ENCODE measurements around the gene ERGIC1.
"Not testable (repeated sequence)": the region's sequence is repeated elsewhere in the genome, so short reads cannot be mapped to it uniquely, and the experiment has no call there.

ERGIC1 gene

DNA sequence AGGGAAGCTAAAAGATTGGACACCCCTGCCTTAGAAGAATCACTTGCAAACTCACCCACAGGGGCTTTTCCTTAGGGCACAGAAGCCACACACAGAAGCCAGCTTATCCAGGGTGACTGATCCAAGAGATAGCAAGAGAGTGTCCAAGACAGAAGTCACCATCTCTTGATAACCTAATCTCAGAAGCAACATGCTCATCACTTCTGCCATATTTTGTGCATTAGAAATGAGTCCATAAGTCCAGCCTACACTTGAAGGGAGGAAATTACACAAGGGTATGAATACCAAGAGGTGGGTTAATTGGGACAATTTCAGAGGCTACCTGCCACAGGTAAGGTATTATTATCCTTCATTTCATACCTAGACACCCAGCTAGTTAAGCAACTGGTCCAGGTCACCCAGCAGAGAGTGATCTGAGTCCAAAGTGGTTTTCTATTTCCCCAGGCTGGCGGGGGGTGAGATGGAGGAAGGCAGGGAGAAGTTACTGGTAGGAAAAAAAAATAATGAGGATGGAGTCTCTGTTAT lies 3.7 kb upstream of the ERGIC1 start:
- DNase-seq = no peak

DNA sequence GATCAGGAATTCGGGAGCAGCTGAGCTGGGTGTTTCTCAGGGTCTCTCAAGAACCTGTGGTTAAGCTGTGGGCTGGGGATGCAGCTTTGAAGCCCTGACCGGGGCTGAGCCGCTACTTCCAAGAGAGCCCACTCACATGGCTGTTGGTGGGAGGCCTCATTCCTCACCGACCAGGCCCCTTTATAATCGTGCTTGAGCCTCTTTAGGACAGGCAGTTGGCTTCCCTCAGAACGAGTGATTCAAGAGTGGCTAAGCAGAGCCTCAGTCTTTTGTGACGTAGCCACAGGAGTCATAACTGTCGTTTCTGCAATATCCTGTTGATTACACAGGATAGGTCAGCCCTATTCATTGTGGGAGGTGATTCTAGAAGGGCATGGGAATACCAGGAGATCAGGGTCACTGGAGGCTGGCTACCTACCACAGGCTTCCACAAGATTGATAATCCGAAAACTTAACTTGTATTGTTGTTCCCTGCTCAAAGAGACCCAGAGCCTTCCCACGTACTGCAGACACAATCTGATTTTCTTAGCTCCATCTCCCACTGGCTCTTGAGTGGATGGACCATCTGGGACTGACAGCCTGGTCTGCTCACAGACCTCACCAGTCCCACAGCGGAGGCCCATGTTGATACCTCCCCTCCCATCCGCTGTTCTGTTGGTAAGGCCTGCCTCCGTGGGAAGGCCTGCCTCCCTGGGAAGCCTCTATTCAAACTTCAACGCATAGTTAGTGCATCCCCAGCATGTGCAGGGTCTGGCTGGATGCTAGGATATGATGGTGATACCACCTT lies 3.0 kb upstream of the ERGIC1 start:
- DNase-seq = peak; percentile 75

DNA sequence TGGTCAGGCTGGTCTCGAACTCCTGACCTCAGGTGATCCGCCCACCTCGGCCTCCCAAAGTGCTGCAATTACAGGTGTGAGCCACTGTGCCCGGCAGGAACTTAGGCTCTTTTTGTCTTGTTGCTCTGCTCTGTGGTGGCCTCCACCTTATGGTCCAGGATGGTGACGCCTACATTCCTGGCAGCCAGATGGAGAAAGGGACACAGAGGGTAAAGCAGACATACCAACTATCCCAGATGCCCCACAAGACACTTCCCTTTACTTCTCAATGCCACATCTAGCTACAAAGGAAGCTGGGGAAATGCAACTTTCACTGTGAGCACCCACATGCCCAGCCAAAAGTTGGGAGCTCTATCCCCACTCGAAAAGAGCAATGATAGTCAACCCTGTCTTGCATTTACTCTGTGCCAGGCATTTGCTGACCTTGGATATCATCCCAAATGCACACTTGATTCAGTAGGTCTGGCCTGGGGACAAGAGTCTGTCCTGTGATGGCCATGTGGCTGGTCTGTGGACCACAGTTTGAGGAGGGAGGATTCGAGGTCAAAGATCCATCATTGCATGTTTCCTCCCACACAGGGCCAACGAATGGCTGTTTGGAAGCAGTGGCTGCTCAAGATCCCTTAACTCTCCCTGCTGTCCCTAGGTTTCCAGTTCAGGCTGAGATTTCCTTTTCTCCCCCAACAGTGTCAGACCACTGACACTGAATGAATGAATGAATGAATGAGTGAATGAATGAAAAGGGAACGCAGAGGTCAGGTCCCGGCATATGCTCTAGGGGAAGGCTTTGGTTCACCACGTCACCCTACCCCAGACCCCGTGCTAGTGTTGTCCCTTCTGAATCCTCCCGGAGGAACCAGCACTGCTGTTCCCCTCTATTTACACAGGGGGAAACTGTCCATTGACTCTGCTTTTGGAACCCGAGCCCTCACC lies 1.4 kb upstream of the ERGIC1 start:
- DNase-seq = no peak

DNA sequence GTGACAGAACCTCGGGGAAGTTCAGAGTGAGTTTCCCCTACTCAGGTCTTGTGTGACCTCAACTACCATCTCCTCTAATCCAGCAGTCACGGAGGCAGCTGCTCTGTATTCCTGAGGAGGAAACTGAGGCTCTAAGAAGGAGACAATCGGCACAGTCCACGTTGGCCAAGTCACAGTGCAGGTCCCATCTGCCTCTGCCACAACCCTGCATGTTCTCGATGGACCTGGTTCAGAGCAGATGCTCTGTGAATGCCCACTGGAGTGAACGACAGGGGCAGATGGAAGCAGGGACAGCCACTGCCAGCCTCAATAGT lies 722 bp upstream of the ERGIC1 start:
- no peak for DNase-seq

DNA sequence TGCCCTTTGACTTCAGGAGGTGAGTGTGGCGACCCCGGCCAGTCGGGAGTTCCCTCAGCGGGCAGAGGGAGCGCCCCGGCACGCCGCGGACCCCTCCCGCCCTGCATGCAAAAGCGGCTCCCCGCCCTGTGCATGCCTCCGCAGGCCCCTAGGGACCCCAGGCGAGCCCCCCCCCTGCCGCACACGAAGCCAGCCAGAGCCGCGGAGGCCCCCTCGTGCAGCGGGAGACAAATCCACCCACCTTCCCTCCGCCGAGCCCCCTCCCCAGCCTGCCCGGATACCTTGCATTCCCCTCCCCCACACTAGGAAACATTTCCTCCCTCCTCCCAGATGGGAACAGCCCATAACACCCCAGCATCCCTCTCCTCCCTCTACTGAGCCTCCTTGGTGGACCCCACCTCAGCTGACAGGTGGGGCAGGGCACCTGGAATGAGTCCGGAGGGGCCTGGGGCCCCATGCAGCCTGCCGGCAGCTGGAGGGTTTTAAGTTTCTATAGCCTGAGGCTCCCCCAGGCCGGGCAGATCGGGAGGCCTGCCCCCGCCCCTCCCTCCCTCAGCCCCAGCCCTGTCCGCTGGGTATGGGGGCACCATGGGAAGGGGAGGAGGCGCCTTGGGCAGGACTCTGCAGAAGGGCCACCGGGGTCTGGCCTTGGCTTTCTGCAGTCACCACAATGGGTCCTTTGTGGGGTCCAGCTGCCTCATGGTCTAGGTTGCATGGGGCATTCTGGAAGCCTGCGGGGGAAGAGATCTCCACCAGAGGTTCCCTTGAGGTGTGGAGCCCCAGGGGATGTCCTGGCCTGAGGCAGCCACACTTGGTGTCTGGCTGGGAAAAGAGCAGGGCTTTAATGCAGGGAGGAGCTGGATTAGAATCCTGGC lies 601 bp downstream of the ERGIC1 start:
- DNase-seq = no peak

DNA sequence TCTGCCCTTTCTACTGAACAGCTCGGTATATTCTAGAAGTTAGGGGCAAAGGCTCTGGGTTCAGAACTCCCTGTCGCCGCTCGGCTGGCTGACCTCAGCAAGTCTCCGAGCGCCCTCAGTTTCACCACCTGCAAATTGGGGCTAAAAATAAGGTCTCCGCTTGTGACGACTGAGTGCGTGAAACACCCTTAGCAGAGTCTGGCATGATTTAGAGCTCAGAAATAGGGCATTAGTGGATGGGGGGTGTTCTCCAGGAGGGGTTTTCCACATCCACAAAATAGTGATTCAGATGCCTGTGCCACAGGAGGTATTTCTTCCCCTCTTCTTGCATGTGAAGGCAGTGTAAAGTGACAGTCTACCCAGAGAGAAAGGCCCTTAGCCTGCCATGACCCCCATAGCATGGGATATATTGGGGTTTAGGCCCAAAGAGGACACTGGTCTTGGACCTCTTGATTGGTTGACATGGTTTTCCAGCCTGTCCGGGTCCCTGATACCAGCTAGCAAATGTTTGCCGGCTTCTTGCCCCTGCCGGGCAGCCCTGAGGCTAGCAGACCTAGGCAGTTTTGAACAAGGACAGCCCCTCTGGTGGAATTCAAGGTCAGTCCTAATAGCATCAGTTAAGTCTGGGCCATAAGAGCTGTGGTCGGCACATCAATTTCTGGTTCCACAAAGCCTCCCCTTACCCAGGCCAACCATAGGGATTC lies 1.4 kb downstream of the ERGIC1 start:
- DNase-seq = no peak

DNA sequence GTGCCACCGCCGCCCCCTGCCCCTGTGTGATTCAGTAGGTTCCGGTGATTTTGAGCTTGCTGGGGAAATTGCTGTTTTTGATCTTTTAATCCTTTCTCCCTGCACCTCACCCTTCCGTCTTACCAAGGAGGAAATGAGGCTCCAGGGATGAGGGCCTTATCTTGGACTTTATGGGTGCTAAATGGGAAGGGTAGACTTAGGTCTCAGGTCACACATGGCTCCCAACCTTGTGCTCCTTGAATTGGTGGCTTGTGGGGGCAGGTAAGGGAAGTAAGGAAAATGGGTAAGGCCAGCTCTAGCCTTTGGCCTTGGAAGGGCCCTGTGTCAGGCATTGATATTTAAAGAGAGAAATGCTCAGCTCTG lies 1.9 kb downstream of the ERGIC1 start:
- no peak for DNase-seq

DNA sequence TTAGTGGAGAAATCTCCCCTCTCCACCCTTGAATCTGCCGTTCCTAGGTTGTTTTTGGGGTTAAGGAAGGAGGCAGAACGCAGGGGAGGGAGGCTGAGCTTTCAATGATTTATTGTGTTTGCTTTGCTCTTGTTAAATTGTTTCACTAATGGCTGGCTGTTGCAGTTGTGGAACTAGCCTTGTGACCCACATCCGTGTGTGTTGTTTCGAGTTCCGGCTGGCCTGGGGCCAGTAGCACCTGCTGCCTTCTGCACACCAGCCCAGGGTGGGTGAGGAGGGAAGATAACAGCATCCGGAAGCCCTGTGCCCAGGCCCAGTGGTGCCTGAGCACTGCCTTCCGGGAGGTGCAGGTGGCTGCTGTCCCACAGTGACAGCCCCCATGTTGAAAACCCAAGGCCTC lies 3.6 kb downstream of the ERGIC1 start:
- DNase-seq = no peak

DNA sequence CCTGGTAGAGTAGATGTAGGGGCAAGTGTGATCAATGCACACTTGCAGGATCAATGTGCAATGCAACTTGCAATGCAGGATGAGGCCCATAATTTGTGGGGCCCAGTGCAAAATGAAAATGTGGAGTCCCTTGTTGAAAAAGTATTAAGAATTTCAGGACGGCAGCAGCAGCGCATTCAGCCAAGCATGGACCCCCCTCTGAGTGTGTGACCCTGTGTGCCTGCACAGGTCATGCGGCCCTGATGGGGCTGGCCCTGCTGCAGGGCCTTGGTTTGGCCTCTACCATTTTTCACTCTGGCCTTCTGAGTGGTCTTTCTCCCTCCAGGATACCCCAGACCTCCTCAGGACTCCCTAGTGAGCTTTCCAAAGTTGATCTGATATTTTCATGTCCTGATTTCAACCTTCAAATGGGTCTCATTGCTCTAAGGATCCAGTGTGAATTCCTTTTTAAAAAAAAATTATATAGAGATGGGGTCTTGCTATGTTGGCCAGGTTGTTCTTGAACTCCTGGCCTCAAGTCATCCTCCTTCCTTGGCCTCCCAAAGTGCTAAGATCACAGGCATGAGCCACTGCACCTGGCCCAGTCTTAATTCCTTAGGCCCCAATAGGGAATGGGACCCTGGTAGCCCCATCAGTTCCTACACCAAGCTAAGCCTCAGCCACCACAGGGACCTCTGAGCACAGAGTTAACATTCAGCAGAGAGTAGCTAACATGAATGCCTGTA lies 4.3 kb downstream of the ERGIC1 start:
- DNase-seq = no peak

DNA sequence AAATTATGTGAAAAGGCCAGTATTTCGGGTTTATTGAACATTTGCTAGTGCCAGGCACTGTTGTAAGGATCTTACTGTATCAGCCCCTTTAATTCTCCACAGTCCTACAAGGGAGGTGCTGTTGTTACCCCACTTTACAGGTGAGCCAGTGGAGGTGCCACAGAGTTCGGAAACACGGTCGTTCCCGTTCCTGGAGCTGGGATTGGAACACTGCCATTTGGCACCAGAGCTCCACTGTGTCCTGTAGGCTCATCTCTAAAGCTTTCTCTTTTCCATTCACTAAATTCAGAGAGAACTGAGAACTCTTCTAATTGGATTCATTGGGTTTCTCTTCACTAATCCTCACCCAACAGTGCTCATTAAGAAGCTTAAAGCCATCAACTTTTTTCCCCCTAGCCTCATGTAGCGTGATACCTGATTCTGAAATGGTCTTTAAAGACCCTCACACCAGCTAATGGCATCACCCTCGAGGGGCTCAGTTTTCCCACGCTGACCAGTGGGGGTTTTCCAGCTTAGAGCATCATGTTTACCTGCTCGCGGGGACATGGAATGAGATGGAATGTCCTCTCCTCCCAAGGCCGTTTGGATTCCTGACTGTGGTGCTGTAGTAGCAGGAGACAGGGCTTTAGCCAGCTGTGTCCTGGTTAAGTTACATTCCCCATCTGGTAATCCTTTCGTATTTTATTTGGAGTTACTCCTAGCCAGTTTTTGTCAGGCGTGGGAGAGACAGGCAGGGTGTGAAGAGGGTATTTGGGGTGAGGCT lies 5.8 kb downstream of the ERGIC1 start:
- DNase-seq = no peak

DNA sequence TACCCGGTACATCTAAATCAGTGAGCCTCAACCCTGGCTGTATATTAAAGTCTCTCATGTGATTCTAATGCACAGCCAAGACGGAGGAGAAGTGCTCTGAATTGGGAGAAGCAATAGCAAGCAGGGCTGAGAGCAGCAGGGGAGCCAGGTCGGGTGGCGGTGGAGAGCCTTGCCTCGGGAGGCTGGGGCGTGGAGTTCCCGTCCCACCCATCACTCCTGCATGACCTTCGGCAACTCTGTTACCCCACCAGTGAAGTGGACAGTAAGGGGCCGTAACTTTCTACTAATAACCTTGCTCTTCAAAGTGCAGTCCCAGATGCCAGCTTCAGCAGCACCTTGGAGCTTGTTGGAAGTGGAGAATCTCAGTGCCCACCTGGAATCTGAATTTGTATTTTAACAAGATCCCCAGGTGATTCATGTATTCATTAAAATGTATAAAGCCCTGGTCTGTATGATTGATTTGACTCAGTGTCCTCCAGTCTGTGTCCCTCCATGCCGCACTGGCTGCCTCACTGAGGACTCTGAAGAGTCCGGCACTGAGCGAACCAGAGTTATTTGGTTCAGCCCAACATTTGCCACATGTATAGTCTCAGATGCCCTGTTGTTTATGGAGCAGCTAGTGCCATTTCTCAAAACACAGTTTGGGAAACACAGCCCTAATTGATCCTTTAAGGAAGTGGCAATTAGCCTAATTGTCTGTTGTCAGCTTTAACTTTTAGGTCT lies 6.5 kb downstream of the ERGIC1 start:
- DNase-seq = no peak

DNA sequence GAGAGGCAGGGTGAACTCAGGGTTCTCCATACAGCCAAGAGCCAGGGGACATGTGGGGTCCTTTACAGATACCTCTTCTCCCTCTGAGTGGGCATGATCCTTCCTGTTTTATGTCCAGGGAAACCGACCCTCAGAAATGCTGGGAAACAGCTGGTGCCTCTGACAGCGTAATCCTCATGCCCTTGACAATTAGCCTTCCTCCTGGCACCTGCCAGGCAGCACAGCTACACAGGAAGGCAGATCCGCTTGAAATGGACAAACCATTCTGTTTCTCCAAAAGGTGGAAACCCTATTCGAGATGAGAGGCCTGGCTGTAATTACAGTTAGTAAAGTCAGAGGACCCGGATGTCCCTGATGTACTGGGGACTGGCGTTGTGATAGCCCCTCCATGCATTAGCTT lies 7.2 kb downstream of the ERGIC1 start:
- DNase-seq = no peak

DNA sequence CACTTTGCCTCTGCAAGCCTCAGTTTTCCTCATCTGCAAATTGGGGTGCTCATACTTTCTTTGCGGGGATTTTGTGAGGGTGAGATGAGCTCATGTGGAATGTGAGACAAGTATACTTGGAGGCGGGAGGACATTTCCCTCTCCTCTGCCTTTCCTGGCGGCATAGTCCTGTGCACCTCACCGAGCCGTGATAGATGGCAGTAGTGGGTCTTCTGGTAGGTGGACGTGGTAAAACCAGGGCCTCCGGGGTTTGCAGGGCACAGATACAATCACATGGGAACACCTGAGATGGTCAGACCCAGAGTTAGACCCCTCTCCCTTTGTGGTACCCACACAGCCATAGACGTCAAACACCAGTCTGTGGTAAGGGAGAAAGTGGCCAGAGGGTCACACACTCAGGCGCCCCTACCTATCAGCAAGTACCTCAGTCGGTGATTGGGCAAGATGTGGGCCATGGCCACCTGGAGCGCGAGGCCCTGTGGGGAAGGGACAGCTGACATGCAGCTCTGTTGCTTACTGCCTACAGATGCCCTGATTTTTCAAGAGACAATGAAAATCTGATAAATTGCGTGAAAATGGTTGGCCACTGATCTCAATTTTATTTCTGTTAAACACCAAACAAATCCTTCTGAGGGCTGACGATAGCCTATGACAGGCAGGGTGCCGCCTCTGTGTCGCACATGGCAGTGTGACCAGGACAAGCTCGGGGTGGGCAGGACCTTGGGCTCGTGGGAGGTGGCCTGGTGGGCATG lies 9.9 kb downstream of the ERGIC1 start:
- DNase-seq = no peak

DNA sequence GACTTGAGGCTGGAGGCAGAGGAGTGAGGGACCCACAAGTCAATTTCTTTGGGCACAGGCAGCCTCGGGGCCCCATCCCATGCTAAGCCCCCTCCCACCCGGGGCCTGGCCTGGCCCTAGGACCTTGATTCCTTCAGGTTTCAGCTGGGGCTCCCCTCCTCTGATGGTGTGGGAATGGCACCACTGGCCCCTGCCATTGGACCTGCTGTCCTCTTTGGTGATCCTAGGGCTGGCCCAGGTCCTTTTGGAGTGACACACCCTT lies 10.5 kb downstream of the ERGIC1 start:
- no peak for DNase-seq

DNA sequence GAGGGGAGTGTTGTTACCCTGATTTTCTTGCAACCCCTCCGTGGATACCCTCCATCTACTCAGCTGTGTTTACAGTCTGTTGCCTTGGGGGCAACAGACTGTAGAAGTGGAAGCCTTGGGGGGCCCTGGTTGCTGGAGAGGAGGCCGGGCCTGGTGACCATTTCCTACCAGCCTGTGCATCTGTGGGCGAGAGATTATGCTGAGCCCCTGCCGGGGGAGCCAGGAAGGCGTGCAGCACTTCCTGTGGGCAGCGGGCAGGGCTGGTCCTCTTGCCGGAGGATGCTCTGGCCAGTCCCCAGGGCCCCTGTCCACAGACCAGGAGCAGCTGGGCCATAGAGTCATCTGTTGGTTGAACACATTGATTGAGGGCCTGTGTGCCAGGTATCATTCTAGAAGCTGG lies 11.1 kb downstream of the ERGIC1 start:
- DNase-seq = no peak

DNA sequence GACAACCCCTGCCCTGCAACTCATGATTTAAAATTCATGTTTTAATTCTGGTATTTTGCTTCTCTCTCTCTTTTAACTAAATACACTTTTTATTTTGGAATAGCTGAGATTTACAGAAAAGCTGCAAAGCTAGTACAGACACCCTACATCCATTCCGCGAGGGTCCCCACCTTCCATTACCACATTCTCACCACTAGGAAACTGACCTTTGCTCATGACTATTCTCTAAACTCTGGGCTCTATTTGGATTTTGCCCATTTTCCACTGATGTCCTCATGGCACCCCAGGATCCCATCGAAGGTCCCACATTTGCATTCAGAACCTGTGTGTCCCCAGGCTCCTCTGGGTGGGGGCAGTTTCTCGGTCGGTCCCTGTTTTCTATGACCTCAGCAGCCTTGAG lies 11.5 kb downstream of the ERGIC1 start:
- DNase-seq = no peak

DNA sequence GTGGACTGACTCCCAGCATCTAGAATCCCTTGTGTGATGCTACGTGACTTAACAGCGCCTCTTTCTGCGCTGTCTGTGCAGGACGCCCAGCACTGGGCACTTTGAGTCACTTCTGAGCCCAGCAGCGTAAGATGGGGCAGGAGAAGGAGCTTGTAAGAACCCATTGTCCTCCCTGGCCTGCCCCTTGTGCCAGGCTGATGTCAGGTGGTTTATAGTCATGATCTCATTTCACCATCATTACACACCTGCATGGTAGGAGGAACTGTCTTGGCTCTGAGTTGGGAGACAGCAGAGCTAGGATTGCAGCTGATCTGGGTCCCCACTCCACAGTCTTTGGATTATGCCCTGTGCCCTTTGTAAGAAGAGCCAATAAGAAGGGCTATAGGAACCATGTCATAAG lies 12.2 kb downstream of the ERGIC1 start:
- DNase-seq = no peak

DNA sequence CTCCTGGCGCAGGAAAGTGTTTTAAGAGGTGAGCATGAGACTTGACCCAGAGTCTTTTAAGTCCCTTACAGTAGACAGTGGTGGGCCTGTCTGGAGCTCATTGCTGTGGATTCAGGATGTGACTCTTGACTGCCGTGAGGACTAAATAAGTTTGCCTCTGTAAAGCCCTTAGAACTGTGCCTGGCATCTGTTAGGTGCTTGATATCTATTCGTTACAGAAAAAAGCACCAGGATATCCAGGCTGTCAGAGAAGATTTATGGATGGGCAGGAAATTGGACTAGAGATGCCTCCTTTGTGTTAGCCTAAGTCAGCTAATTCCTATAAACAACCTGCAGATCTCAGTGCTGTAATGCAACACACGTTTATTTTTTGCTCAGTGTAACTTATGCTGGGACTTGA lies 12.6 kb downstream of the ERGIC1 start:
- no peak for DNase-seq

DNA sequence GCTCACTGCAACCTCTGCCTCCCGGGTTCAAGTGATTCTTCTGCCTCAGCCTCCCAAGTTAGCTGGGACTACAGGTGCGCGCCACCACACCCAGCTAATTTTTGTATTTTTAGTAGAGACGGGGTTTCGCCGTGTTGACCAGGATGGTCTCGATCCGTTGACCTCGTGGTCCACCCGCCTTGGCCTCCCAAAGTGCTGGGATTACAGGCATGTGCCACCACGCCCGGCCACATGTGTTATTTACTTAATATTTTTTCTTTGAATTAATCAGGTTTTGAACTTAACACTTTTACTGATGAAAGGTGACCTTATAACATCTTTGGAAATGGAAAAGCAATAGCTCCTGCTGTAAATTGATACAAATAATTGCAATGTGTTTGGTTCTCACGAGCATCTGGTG lies 13.5 kb downstream of the ERGIC1 start:
- not testable (repeated sequence) for DNase-seq

DNA sequence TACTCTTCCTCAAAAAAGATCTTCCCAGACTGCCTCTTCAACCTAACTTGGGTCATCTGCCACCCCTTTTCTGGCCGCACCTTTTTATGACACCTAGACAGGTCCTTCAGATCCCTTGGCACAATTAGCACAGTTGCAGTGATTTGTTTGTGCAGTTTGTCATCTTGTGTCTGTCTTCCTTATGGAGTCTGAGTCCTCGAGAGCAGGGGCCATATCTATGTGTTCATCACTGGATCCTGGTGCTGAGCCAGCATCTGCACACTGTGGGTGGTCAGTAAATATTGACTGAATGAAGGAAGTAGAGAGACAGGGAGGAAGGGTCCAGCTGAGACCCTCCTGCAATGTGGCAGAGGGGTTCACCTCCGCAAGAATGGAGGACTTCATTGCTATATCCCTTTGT lies 14.4 kb downstream of the ERGIC1 start:
- no peak for DNase-seq
